Tibial nerve (tissue), 3 donors: Measurements from ENCODE around the gene BMPR1B.

Experiments
- POLR2A ChIP-seq, 2 donors: fragments of 450-650 bp; IDR thresholded peaks; one replicate each; pipeline ENCODE4 v1.6.1; 2017; ENCODE audit warnings: antibody characterized with exemption in 2 of 2, mild to moderate bottlenecking in 2 of 2, moderate library complexity in 2 of 2
- TF ChIP-seq, protein P1 (sequence below), 5 experiments: fragments of 200-600 bp in 3 of 5; fragments of 450-650 bp in 2 of 5; sonication (generic) in 3 of 5; IDR thresholded peaks; one replicate each; pipeline ENCODE4 v1.5.1; 2016 to 2019; ENCODE audit warnings: antibody characterized with exemption in 5 of 5, mild to moderate bottlenecking in 3 of 5, moderate library complexity in 2 of 5

- TF ChIP-seq, protein P1, sequence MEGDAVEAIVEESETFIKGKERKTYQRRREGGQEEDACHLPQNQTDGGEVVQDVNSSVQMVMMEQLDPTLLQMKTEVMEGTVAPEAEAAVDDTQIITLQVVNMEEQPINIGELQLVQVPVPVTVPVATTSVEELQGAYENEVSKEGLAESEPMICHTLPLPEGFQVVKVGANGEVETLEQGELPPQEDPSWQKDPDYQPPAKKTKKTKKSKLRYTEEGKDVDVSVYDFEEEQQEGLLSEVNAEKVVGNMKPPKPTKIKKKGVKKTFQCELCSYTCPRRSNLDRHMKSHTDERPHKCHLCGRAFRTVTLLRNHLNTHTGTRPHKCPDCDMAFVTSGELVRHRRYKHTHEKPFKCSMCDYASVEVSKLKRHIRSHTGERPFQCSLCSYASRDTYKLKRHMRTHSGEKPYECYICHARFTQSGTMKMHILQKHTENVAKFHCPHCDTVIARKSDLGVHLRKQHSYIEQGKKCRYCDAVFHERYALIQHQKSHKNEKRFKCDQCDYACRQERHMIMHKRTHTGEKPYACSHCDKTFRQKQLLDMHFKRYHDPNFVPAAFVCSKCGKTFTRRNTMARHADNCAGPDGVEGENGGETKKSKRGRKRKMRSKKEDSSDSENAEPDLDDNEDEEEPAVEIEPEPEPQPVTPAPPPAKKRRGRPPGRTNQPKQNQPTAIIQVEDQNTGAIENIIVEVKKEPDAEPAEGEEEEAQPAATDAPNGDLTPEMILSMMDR (IDR thresholded peaks at IDR 0.05): no peak
- no peak for TF ChIP-seq POLR2A (IDR thresholded peaks at IDR 0.05)
These were observed 261.0 kb downstream of the BMPR1B start for GRCh38 chr4:95018785-95019184.
